Stimulated activated CD4-positive, alpha-beta T cell treated with anti-CD3 and anti-CD28 coated beads, Interleukin-1b, Interleukin-23, amount 100 ng/mL, for 4 hours (primary cell): Measurements from ENCODE around the gene XIAP.
A peak's percentile ranks its signal among the peaks of the same experiment; 100 is the strongest.

Experiments used
- DNase-seq, 2 donors: peaks; one replicate each; pipeline ENCODE4 v3.0.0-alpha.2; 2020; ENCODE audit warnings: low read depth in 2 of 2

XIAP gene

GRCh38 chrX:123960956-123961267 is 101.1 kb downstream of the XIAP start:
- no peak for DNase-seq

GRCh38 chrX:123961268-123962005 is 101.6 kb downstream of the XIAP start, which contains the start of gene STAG2:
STAG2 (plus strand) TSS chrX:123961706; CDS start chrX:124022628, 60,922 bp downstream.
- DNase-seq: peak; percentile 18 to 40

- no peak for DNase-seq
These were observed 102.2 kb downstream of the XIAP start for GRCh38 chrX:123962006-123962467.

- DNase-seq: peak; percentile 64
These were observed 103.0 kb downstream of the XIAP start for GRCh38 chrX:123962794-123963373.
